HepG2 (cell line): ENCODE measurements around the gene CCL19. TPM values are rescaled to one million over a fixed set of nuclear protein-coding genes. Genes with fewer than 3 reads are reported as not detected.
A peak's percentile ranks its signal among the peaks of the same experiment; 100 is the strongest.

Experiments
- CEBPB ChIP-seq: IDR thresholded peaks from 2 replicates; pipeline ENCODE4 v1.6.1; 2011; ENCODE audit warnings: low read depth, low read length, improper control_type of control experiment, borderline replicate concordance
- DBP ChIP-seq: sonication (generic); formaldehyde crosslinking; IDR thresholded peaks from 2 replicates; pipeline ENCODE4 v1.4.0; 2020; ENCODE audit warnings: missing genetic modification reagents; ENCODE audit errors: not compliant biosample characterization
- KLF13 ChIP-seq: sonication (generic); formaldehyde crosslinking; IDR thresholded peaks from 2 replicates; pipeline ENCODE4 v1.4.0; 2020; ENCODE audit warnings: mild to moderate bottlenecking, missing genetic modification reagents
- MXD4 ChIP-seq: IDR thresholded peaks from 2 replicates; pipeline ENCODE4 v1.6.1; 2016; ENCODE audit warnings: mild to moderate bottlenecking, missing biosample characterization, missing genetic modification reagents
- PAF1 ChIP-seq: IDR thresholded peaks from 2 replicates; pipeline ENCODE4 v1.6.1; 2016; ENCODE audit warnings: missing genetic modification reagents, missing compliant biosample characterization
- SOX13 ChIP-seq, 3 experiments: fragments of 450-650 bp in 1 of 3; sonication (generic) in 1 of 3; formaldehyde crosslinking in 1 of 3; IDR thresholded peaks in 2 of 3; conservative IDR thresholded peaks in 1 of 3; 2 replicates each; pipeline versions ENCODE4 v1.5.0 to v1.6.1; 2016 to 2020; ENCODE audit warnings: antibody characterized with exemption in 1 of 3, mild to moderate bottlenecking in 1 of 3, missing compliant biosample characterization in 1 of 3, missing genetic modification reagents in 1 of 3, moderate library complexity in 1 of 3
- STAT6 ChIP-seq: sonication (generic); formaldehyde crosslinking; IDR thresholded peaks from 2 replicates; pipeline ENCODE4 v1.4.0; 2020; ENCODE audit warnings: missing genetic modification reagents, mild to moderate bottlenecking, borderline replicate concordance
- THAP7 ChIP-seq: sonication (generic); formaldehyde crosslinking; IDR thresholded peaks from 2 replicates; pipeline ENCODE4 v1.8.1; 2023; ENCODE audit warnings: mild to moderate bottlenecking, missing genetic modification reagents
- TRIM22 ChIP-seq: fragments of 450-650 bp; IDR thresholded peaks from 2 replicates; pipeline ENCODE4 v1.6.1; 2017
- ZBED4 ChIP-seq: sonication (generic); formaldehyde crosslinking; IDR thresholded peaks from 2 replicates; pipeline ENCODE4 v1.4.0; 2020; ENCODE audit warnings: missing genetic modification reagents, borderline replicate concordance
- ZBTB49 ChIP-seq: sonication (generic); formaldehyde crosslinking; IDR thresholded peaks from 2 replicates; pipeline ENCODE4 v1.4.0; 2020; ENCODE audit warnings: missing genetic modification reagents, borderline replicate concordance
- ZC3H4 ChIP-seq: sonication (generic); formaldehyde crosslinking; IDR thresholded peaks from 2 replicates; pipeline ENCODE4 v1.4.0; 2020; ENCODE audit warnings: missing genetic modification reagents, borderline replicate concordance
- ZNF138 ChIP-seq: sonication (generic); formaldehyde crosslinking; IDR thresholded peaks from 2 replicates; pipeline ENCODE4 v1.5.0; 2020; ENCODE audit warnings: mild to moderate bottlenecking, low read depth, missing genetic modification reagents
- ZNF33B ChIP-seq: sonication (generic); formaldehyde crosslinking; IDR thresholded peaks from 2 replicates; pipeline ENCODE4 v1.5.1; 2020; ENCODE audit warnings: mild to moderate bottlenecking, missing genetic modification reagents
- ZNF530 ChIP-seq: sonication (generic); formaldehyde crosslinking; IDR thresholded peaks from 2 replicates; pipeline ENCODE4 v1.5.0; 2020; ENCODE audit warnings: low read depth, mild to moderate bottlenecking, missing genetic modification reagents
- ZNF558 ChIP-seq: sonication (generic); formaldehyde crosslinking; IDR thresholded peaks from 2 replicates; pipeline ENCODE4 v1.9.0; 2022; ENCODE audit warnings: mild to moderate bottlenecking, missing genetic modification reagents, borderline replicate concordance
- ZNF75D ChIP-seq: sonication (generic); formaldehyde crosslinking; IDR thresholded peaks from 2 replicates; pipeline ENCODE4 v1.8.1; 2023; ENCODE audit warnings: missing genetic modification reagents, mild to moderate bottlenecking, borderline replicate concordance
- polyA plus RNA-seq, 8 experiments: library from polyadenylated mRNA; depleted of rRNA in 3 of 8; stranded (reverse) in 7 of 8; unstranded in 1 of 8; fragments of >200 nt; fragmentation: Illumina TruSeq in 4 of 8; extraction: Trizol in 4 of 8; gene quantifications; 2 replicates each; pipeline versions ENCODE4 v1.2.1 to v1.2.3, GENCODE V29; 2011 to 2016; ENCODE audit warnings: low read depth in 4 of 8, missing spikeins in 1 of 8, mixed read lengths in 1 of 8; ENCODE audit not compliant: insufficient read depth in 1 of 8
- total RNA-seq, 5 experiments: library from RNA; depleted of rRNA; stranded (reverse); fragments of >200 nt; fragmentation: Illumina TruSeq; extraction: Trizol; gene quantifications; 2 replicates each; pipeline ENCODE4 v1.2.3, GENCODE V29; 2016; ENCODE audit warnings: low read depth in 1 of 5

Gene CCL19
- total and polyA plus RNA-seq, 2 of the 13 experiments (the other 11 are each of a cell fraction or from before 2014, with no cell fraction given) = not detected

- TF ChIP-seq ZBTB49 (no peak), KLF13 (CRISPR knock-in tag) (no peak), ZBED4 (CRISPR knock-in tag) (0 out of 2 replicates have a peak, but pooled peaks have one; percentile 3), ZNF138 (no peak), ZNF530 (0 out of 2 replicates have a peak, but pooled peaks have one; percentile 27), THAP7 (CRISPR knock-in tag) (no peak), TRIM22 (no peak), CEBPB (no peak), ZNF33B (CRISPR knock-in tag) (no peak), ZNF75D (CRISPR knock-in tag) (no peak), DBP (CRISPR knock-in tag) (no peak), ZNF558 (peak; percentile 70; the same call in 1 of the 2 replicates), PAF1 (CRISPR knock-in tag) (no peak), SOX13 (IDR thresholded peaks at IDR 0.05) (no peak), SOX13 (CRISPR knock-in tag; conservative IDR thresholded peaks at IDR 0.05 in 1 of 2, IDR thresholded peaks at IDR 0.05 in 1 of 2) (no peak), MXD4 (CRISPR knock-in tag) (no peak), ZC3H4 (CRISPR knock-in tag) (no peak), STAT6 (0 out of 2 replicates have a peak, but pooled peaks have one; percentile 11)
Observed at GRCh38 chr9:34647084-34647403, 44.0 kb downstream of the CCL19 start (continued).
